H1 (cell line): ENCODE data around the gene NDUFS3. TPM values are rescaled to one million over a fixed set of nuclear protein-coding genes. Genes with fewer than 3 reads are reported as not detected.

ENCODE experiments used
- CTCF ChIA-PET: fragments of 300-600 bp; sonication (Branson Sonifier 250); formaldehyde crosslinking; loops from one replicate; lab custom pipeline; 2021; ENCODE audit not compliant: partially characterized antibody; lab: Charles Lee
- POLR2A ChIA-PET: fragments of 300-600 bp; sonication (Branson Sonifier 250); formaldehyde crosslinking; loops from one replicate; lab custom pipeline; 2021; ENCODE audit warnings: inconsistent platforms; ENCODE audit not compliant: partially characterized antibody; lab: Charles Lee
- DNase-seq, 2 experiments: peaks; one replicate each; pipeline versions ENCODE4 v3.0.0 to v3.0.0-alpha.2; 2010 to 2022; ENCODE audit warnings: low spot score in 2 of 2, low read depth in 1 of 2, mixed read lengths in 1 of 2
- FAIRE-seq: peaks from 2 replicates; lab custom pipeline; 2011; peaks lifted over from hg19 to GRCh38; lab: Jason Lieb, UNC
- H2AFZ ChIP-seq: 2 replicates; pipeline ENCODE4 v1.8.1; 2012; ENCODE audit warnings: low read length, inconsistent platforms
- H2AK5ac ChIP-seq: 2 replicates; pipeline ENCODE4 v1.6.1; 2013; ENCODE audit warnings: low read depth, low read length
- H2BK120ac ChIP-seq: replicated peaks from 2 replicates; pipeline ENCODE3; 2013; ENCODE audit warnings: low read depth, low read length, inconsistent platforms
- H2BK12ac ChIP-seq: 2 replicates; pipeline ENCODE4 v1.6.1; 2013; ENCODE audit warnings: low read depth, low read length
- H2BK15ac ChIP-seq: 2 replicates; pipeline ENCODE4 v1.6.1; 2013; ENCODE audit warnings: low read length
- H2BK20ac ChIP-seq: 2 replicates; pipeline ENCODE4 v1.6.1; 2013; ENCODE audit warnings: low read length
- H2BK5ac ChIP-seq: 2 replicates; pipeline ENCODE4 v1.6.1; 2013; ENCODE audit warnings: low read depth, low read length
- H3K14ac ChIP-seq: 2 replicates; pipeline ENCODE4 v1.6.1; 2013; ENCODE audit warnings: inconsistent platforms; ENCODE audit not compliant: insufficient read length
- H3K18ac ChIP-seq: 2 replicates; pipeline ENCODE4 v1.6.1; 2013; ENCODE audit warnings: low read length; ENCODE audit errors: extremely low read depth
- H3K23ac ChIP-seq: 2 replicates; pipeline ENCODE4 v1.6.1; 2013; ENCODE audit warnings: inconsistent platforms; ENCODE audit not compliant: insufficient read length
- H3K23me2 ChIP-seq: 2 replicates; pipeline ENCODE4 v1.6.1; 2013; ENCODE audit warnings: low read depth, low read length
- H3K27ac ChIP-seq: 2 replicates; pipeline ENCODE4 v1.6.1; 2011; ENCODE audit warnings: low read depth, low read length, inconsistent platforms
- H3K27me3 ChIP-seq, 4 experiments: replicated peaks in 1 of 4; 1 replicate in 1 of 4; 2 replicates in 3 of 4; pipeline versions ENCODE4 v1.6.1 to v1.8.1; 2011 to 2013; ENCODE audit warnings: low read length in 3 of 4, mild to moderate bottlenecking in 3 of 4, inconsistent platforms in 2 of 4, mixed read lengths in 2 of 4, moderate library complexity in 1 of 4; ENCODE audit not compliant: control insufficient read depth in 3 of 4, insufficient read depth in 3 of 4; ENCODE audit errors: extremely low read depth in 1 of 4
- H3K36me3 ChIP-seq, 4 experiments: 2 replicates each; pipeline versions ENCODE4 v1.6.1 to v1.8.1; 2011 to 2013; ENCODE audit warnings: mild to moderate bottlenecking in 4 of 4, low read length in 3 of 4, moderate library complexity in 2 of 4, control low read depth in 1 of 4, inconsistent platforms in 1 of 4; ENCODE audit not compliant: insufficient read depth in 4 of 4, control insufficient read depth in 2 of 4
- H3K4ac ChIP-seq: replicated peaks from 2 replicates; pipeline ENCODE3; 2013; ENCODE audit warnings: low read length, low read depth, mixed read lengths, inconsistent platforms; ENCODE audit not compliant: insufficient read length
- H3K4me1 ChIP-seq, 4 experiments: replicated peaks in 1 of 4; 1 replicate in 1 of 4; 2 replicates in 3 of 4; pipeline versions ENCODE4 v1.6.1 to v1.8.1; 2011 to 2013; ENCODE audit warnings: low read length in 3 of 4, inconsistent platforms in 2 of 4, mixed read lengths in 1 of 4; ENCODE audit not compliant: insufficient read depth in 4 of 4, control insufficient read depth in 3 of 4
- H3K4me2 ChIP-seq, 2 experiments: 2 replicates each; pipeline versions ENCODE4 v1.6.1 to v1.8.1; 2011 to 2013; ENCODE audit warnings: low read depth in 2 of 2, low read length in 2 of 2, control low read depth in 1 of 2, inconsistent platforms in 1 of 2, mild to moderate bottlenecking in 1 of 2; ENCODE audit not compliant: insufficient read depth in 1 of 2
- H3K4me3 ChIP-seq, 4 experiments: fragments of 200-600, 300-600 bp in 1 of 4; sonication (generic), shearing (Covaris generic), sonication (Bioruptor Twin) in 1 of 4; 2 replicates each; pipeline versions ENCODE4 v1.5.1 to v1.8.1; 2011 to 2016; ENCODE audit warnings: low read length in 4 of 4, low read depth in 3 of 4, control low read depth in 2 of 4, inconsistent platforms in 2 of 4, mild to moderate bottlenecking in 2 of 4, mixed read lengths in 1 of 4, moderate library complexity in 1 of 4; ENCODE audit not compliant: insufficient read depth in 2 of 4; ENCODE audit errors: extremely low read depth in 1 of 4
- H3K56ac ChIP-seq: replicated peaks from 2 replicates; pipeline ENCODE3; 2013; ENCODE audit warnings: low read depth, mild to moderate bottlenecking, mixed read lengths, low read length, inconsistent platforms; ENCODE audit not compliant: insufficient read length
- H3K79me1 ChIP-seq: 2 replicates; pipeline ENCODE4 v1.6.1; 2013; ENCODE audit warnings: low read depth, low read length, control low read depth
- H3K79me2 ChIP-seq, 2 experiments: 2 replicates each; pipeline versions ENCODE4 v1.6.1 to v1.8.1; 2012 to 2013; ENCODE audit warnings: low read length in 2 of 2, mild to moderate bottlenecking in 2 of 2, inconsistent platforms in 1 of 2; ENCODE audit not compliant: insufficient read depth in 2 of 2, control insufficient read depth in 1 of 2
- H3K9ac ChIP-seq, 4 experiments: replicated peaks in 1 of 4; 1 replicate in 1 of 4; 2 replicates in 3 of 4; pipeline versions ENCODE4 v1.6.1 to v1.8.1; 2011 to 2013; ENCODE audit warnings: low read depth in 3 of 4, low read length in 3 of 4, control low read depth in 2 of 4, mild to moderate bottlenecking in 2 of 4, moderate library complexity in 2 of 4, inconsistent platforms in 1 of 4; ENCODE audit errors: extremely low read depth in 1 of 4
- H3K9me3 ChIP-seq, 2 experiments: 2 replicates each; pipeline versions ENCODE4 v1.6.1 to v1.8.1; 2012 to 2013; ENCODE audit warnings: mild to moderate bottlenecking in 2 of 2, moderate library complexity in 2 of 2, control low read depth in 1 of 2, inconsistent platforms in 1 of 2, low read depth in 1 of 2, low read length in 1 of 2, mixed read lengths in 1 of 2; ENCODE audit not compliant: insufficient read depth in 2 of 2
- H4K20me1 ChIP-seq, 2 experiments: replicated peaks in 1 of 2; 2 replicates each; pipeline versions ENCODE3 to v1.8.1; 2011 to 2013; ENCODE audit warnings: inconsistent platforms in 2 of 2, low read length in 2 of 2, mild to moderate bottlenecking in 1 of 2; ENCODE audit not compliant: insufficient read depth in 2 of 2, control insufficient read depth in 1 of 2
- H4K5ac ChIP-seq: 2 replicates; pipeline ENCODE4 v1.6.1; 2013; ENCODE audit warnings: low read length, low read depth, mixed read lengths, inconsistent platforms; ENCODE audit not compliant: insufficient read length
- H4K8ac ChIP-seq: 2 replicates; pipeline ENCODE4 v1.8.0; 2013; ENCODE audit warnings: mild to moderate bottlenecking, moderate library complexity, low read length, inconsistent platforms; ENCODE audit not compliant: insufficient read depth; ENCODE audit errors: extremely low read depth
- H4K91ac ChIP-seq: replicated peaks from 2 replicates; pipeline ENCODE3; 2013; ENCODE audit warnings: low read length, mixed read lengths, inconsistent platforms; ENCODE audit not compliant: insufficient read length
- KDM1A ChIP-seq: fragments of 200-600, 300-600 bp; sonication (generic); IDR thresholded peaks from 2 replicates; pipeline ENCODE4 v1.7.1; 2016; ENCODE audit warnings: mild to moderate bottlenecking, low read length, borderline replicate concordance
- MAFK ChIP-seq: IDR thresholded peaks from 2 replicates; pipeline ENCODE4 v1.6.1; 2012; ENCODE audit warnings: low read depth, mild to moderate bottlenecking, improper control_type of control experiment, low read length
- MAX ChIP-seq: IDR thresholded peaks from 2 replicates; pipeline ENCODE4 v1.6.1; 2012; ENCODE audit warnings: inconsistent platforms
- PHF8 ChIP-seq: fragments of 200-600 bp; sonication (generic); conservative IDR thresholded peaks from 2 replicates; pipeline ENCODE4 v1.7.1; 2012; ENCODE audit warnings: low read depth, mild to moderate bottlenecking, inconsistent platforms, low read length, moderate library complexity
- RNF2 ChIP-seq: fragments of 200-900, 300-1000 bp; sonication (generic); IDR thresholded peaks from 2 replicates; pipeline ENCODE4 v1.7.1; 2016; ENCODE audit warnings: borderline replicate concordance, low read depth, mild to moderate bottlenecking, antibody characterized with exemption, low read length; ENCODE audit not compliant: poor library complexity, severe bottlenecking; ENCODE audit errors: missing control alignments
- RXRA ChIP-seq: IDR thresholded peaks from 2 replicates; pipeline ENCODE4 v1.6.1; 2011; ENCODE audit warnings: low read depth, mild to moderate bottlenecking, low read length, moderate library complexity; ENCODE audit not compliant: insufficient read depth
- SAP30 ChIP-seq: fragments of 300-600 bp; sonication (generic); IDR thresholded peaks from 2 replicates; pipeline ENCODE4 v1.7.1; 2012; ENCODE audit warnings: low read length, moderate library complexity, mild to moderate bottlenecking, inconsistent platforms; ENCODE audit not compliant: insufficient read depth, insufficient replicate concordance
- SIRT6 ChIP-seq: IDR thresholded peaks from one replicate; pipeline ENCODE4 v1.7.1; 2012; ENCODE audit warnings: low read length, inconsistent platforms
- SP4 ChIP-seq: IDR thresholded peaks from 2 replicates; pipeline ENCODE4 v1.6.1; 2012; ENCODE audit warnings: low read length, inconsistent platforms
- TAF1 ChIP-seq: IDR thresholded peaks from 2 replicates; pipeline ENCODE4 v1.6.1; 2011; ENCODE audit warnings: mild to moderate bottlenecking, low read depth, low read length
- YY1 ChIP-seq: IDR thresholded peaks from 2 replicates; pipeline ENCODE4 v1.6.1; 2011; ENCODE audit warnings: low read depth, mild to moderate bottlenecking, low read length
- ZNF274 ChIP-seq: IDR thresholded peaks from 2 replicates; pipeline ENCODE4 v1.7.0; 2012; ENCODE audit warnings: low read length, borderline replicate concordance; ENCODE audit errors: extremely low read depth
- WGBS, 2 experiments: shearing (Covaris generic) in 1 of 2; methylation state at CpG; one replicate each; pipeline versions ENCODE4 v1.1.6 to v1.1.7; 2013 to 2015; ENCODE audit warnings: low lambda C conversion rate in 2 of 2, mixed read lengths in 2 of 2, inconsistent platforms in 1 of 2, low coverage in 1 of 2, missing lambda C conversion rate in 1 of 2; ENCODE audit not compliant: insufficient replicate concordance in 2 of 2, insufficient coverage in 1 of 2, insufficient read length in 1 of 2; ENCODE audit errors: extremely low coverage in 1 of 2, missing lambda C conversion rate in 1 of 2; 5-methylcytosine and 5-hydroxymethylcytosine counted together
- polyA plus RNA-seq, 7 experiments: library from polyadenylated mRNA; depleted of rRNA in 3 of 7; stranded (reverse) in 5 of 7; unstranded in 2 of 7; fragments of >200 nt in 5 of 7; fragments of 200-250 nt in 2 of 7; gene quantifications; 1 replicate in 5 of 7; 2 replicates in 1 of 7; 4 replicates in 1 of 7; pipeline versions ENCODE4 v1.2.1 to v1.2.3, GENCODE V29; 2011 to 2013; ENCODE audit warnings: missing spikeins in 2 of 7, mixed read lengths in 2 of 7
- total RNA-seq: library from RNA; stranded (reverse); fragmentation: NEBNext Ultra II Directional; extraction: Animal tissue kit (Norgen Biotek cat#: 25700); gene quantifications from 2 replicates; pipeline ENCODE4 v1.2.1, GENCODE V29; 2021

NDUFS3 gene
- total and polyA plus RNA-seq, 2 of the 8 experiments (the other 6 are each of a cell fraction or from before 2014, with no cell fraction given): 135 to 241 TPM

GRCh38 chr11:47553406-47553743 is 25.5 kb upstream of the NDUFS3 start:
- Histone ChIP-seq H4K20me1 (peaks cover 11 to 19% of the 10 kb centered on the region in 2 experiments), H3K4ac (peak overlapping the region; percentile 92), H3K9ac (peak overlapping the region; percentile 13 to 90 (median 59)), H2BK120ac (peak overlapping the region; percentile 86), H3K14ac (no peak overlapping the region), H3K4me2 (peak overlapping the region; percentile 73 to 98), H3K18ac (peak overlapping the region; percentile 25; the same call in 1 of the 2 replicates), H3K4me3 (peak overlapping the region; percentile 29 to 83 (median 48); a peak in 7 of 8 replicates), H3K4me1 (peaks cover 0 to 2% (median 0%) of the 10 kb centered on the region in 4 experiments; a peak in 1 of 7 replicates), H3K27me3 (no peaks in the 10 kb centered on the region), H3K23me2 (peaks cover 3% of the 10 kb centered on the region; the same call in 1 of the 2 replicates), H4K8ac (peak overlapping the region; percentile 96; the same call in 1 of the 2 replicates), H3K36me3 (peaks cover 0 to 6% (median 0%) of the 10 kb centered on the region in 4 experiments; a peak in 1 of 8 replicates), H2BK20ac (no peak overlapping the region), H3K23ac (no peak overlapping the region), H4K91ac (peak overlapping the region; percentile 68), H4K5ac (peak overlapping the region; percentile 91), H2BK5ac (peak overlapping the region; percentile 36; the same call in 1 of the 2 replicates), H3K56ac (no peak overlapping the region), H3K9me3 (no peaks in the 10 kb centered on the region), H3K79me1 (no peaks in the 10 kb centered on the region), H2AK5ac (no peak overlapping the region; the same call in 1 of the 2 replicates), H2AFZ (peak overlapping the region; percentile 99), H2BK15ac (no peak overlapping the region), H3K27ac (peak overlapping the region; percentile 43; the same call in 1 of the 2 replicates), H3K79me2 (peaks cover 37 to 43% of the 10 kb centered on the region in 2 experiments), H2BK12ac (peak overlapping the region; percentile 32; the same call in 1 of the 2 replicates)
- ChIA-PET CTCF (interaction anchor here (0.6 to 2.0 kb wide), 7 partner anchors 9 to 25 kb away, joined by 3 to 6 read pairs (median 3); partner anchors contain the start of genes KBTBD4 and NDUFS3), POLR2A (interaction anchor here (0.6 to 5.0 kb wide), 7 partner anchors 12 to 31 kb away, joined by 3 to 65 read pairs (median 8); partner anchors contain the start of gene PTPMT1)
- DNase-seq (no peak), FAIRE-seq (no peak)
- WGBS, 2 experiments: 12% methylated on average over 9 of the region's 9 CpGs; no CpG with 5 or more reads in 1 of the 2 experiments
- TF ChIP-seq KDM1A (0 out of 2 replicates have a peak, but pooled peaks have one; percentile 3), SP4 (no peak), TAF1 (no peak), PHF8 (0 out of 2 replicates have a peak, but pooled peaks have one; percentile 32), ZNF274 (no peak), MAX (peak; percentile 33; the same call in 1 of the 2 replicates), SAP30 (peak; percentile 23), RNF2 (no peak), SIRT6 (no peak), YY1 (no peak), RXRA (no peak), MAFK (no peak)
